ENCODE measurements around the gene NPLOC4. TPM values are rescaled to one million over a fixed set of nuclear protein-coding genes. Genes with fewer than 3 reads are reported as not detected.

Gene NPLOC4
- total and polyA plus RNA-seq, 2 of the 13 experiments (the other 11 are each of a cell fraction or from before 2014, with no cell fraction given) = 57.0 to 97.0 TPM

DNA sequence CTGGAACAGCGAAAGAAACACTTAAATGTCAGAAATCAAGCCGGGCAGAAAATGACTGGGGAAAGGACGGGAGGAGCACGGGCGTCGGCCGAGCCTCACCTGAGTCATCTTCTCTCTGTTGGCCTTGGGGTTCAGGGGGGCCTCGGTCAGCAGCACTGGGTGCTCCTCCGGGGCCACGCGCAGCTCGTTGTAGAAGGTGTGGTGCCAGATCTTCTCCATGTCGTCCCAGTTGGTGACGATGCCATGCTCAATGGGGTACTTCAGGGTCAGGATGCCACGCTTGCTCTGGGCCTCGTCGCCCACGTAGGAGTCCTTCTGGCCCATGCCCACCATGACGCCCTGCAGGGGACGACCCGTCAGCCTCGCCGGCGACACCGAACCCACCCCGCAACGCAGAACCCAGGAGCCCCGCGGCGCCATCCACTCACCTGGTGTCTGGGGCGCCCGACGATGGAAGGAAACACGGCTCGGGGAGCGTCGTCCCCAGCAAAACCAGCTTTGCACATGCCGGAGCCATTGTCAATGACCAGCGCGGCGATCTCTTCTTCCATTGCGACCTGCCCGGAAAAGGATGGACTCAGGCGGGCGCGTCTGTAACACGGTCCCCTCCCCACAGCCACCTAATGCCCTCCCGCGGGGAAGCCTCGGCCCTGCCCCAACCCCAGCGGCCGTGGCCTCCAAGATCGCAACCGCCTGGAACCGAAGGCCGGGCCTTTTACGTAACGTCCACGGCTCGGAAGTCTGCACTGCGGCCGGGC lies 124.9 kb downstream of the NPLOC4 start (continued):
- no peak for TF ChIP-seq ZNF512 (CRISPR knock-in tag; IDR thresholded peaks at IDR 0.05)
- no peak for TF ChIP-seq IRF1 (CRISPR knock-in tag; IDR thresholded peaks at IDR 0.05; ENCODE audit: low read depth)
- TF ChIP-seq ZSCAN29 (CRISPR knock-in tag; conservative IDR thresholded peaks at IDR 0.05) = no peak
- TF ChIP-seq, protein P1, sequence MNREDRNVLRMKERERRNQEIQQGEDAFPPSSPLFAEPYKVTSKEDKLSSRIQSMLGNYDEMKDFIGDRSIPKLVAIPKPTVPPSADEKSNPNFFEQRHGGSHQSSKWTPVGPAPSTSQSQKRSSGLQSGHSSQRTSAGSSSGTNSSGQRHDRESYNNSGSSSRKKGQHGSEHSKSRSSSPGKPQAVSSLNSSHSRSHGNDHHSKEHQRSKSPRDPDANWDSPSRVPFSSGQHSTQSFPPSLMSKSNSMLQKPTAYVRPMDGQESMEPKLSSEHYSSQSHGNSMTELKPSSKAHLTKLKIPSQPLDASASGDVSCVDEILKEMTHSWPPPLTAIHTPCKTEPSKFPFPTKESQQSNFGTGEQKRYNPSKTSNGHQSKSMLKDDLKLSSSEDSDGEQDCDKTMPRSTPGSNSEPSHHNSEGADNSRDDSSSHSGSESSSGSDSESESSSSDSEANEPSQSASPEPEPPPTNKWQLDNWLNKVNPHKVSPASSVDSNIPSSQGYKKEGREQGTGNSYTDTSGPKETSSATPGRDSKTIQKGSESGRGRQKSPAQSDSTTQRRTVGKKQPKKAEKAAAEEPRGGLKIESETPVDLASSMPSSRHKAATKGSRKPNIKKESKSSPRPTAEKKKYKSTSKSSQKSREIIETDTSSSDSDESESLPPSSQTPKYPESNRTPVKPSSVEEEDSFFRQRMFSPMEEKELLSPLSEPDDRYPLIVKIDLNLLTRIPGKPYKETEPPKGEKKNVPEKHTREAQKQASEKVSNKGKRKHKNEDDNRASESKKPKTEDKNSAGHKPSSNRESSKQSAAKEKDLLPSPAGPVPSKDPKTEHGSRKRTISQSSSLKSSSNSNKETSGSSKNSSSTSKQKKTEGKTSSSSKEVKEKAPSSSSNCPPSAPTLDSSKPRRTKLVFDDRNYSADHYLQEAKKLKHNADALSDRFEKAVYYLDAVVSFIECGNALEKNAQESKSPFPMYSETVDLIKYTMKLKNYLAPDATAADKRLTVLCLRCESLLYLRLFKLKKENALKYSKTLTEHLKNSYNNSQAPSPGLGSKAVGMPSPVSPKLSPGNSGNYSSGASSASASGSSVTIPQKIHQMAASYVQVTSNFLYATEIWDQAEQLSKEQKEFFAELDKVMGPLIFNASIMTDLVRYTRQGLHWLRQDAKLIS (CRISPR knock-in tag; IDR thresholded peaks at IDR 0.05) = peak; percentile 28; the same call in 1 of the 2 replicates
- TF ChIP-seq ZNF3 (CRISPR knock-in tag; IDR thresholded peaks at IDR 0.05) = no peak
- TF ChIP-seq ZNF775 (CRISPR knock-in tag; IDR thresholded peaks at IDR 0.05; ENCODE audit: borderline replicate concordance) = 0 out of 2 replicates have a peak, but pooled peaks have one; percentile 51
- TF ChIP-seq LBX2 (CRISPR knock-in tag; IDR thresholded peaks at IDR 0.05; ENCODE audit: borderline replicate concordance) = peak; percentile 39; the same call in 1 of the 2 replicates
- TF ChIP-seq IKZF1 (IDR thresholded peaks at IDR 0.05) = no peak
- TF ChIP-seq NFKB2 (CRISPR knock-in tag; IDR thresholded peaks at IDR 0.05; ENCODE audit: borderline replicate concordance) = peak; percentile 57; the same call in 1 of the 2 replicates
- TF ChIP-seq ZNF484 (CRISPR knock-in tag; IDR thresholded peaks at IDR 0.05; ENCODE audit: borderline replicate concordance, low read depth) = no peak
- TF ChIP-seq GABPA (IDR thresholded peaks at IDR 0.05; ENCODE audit: low read depth, low read length) = no peak
- TF ChIP-seq GABPA (CRISPR knock-in tag; IDR thresholded peaks at IDR 0.05; ENCODE audit: low read depth) = no peak
- no peak for TF ChIP-seq NPAS2 (CRISPR knock-in tag; IDR thresholded peaks at IDR 0.05; ENCODE audit: borderline replicate concordance)
- TF ChIP-seq, protein P2, sequence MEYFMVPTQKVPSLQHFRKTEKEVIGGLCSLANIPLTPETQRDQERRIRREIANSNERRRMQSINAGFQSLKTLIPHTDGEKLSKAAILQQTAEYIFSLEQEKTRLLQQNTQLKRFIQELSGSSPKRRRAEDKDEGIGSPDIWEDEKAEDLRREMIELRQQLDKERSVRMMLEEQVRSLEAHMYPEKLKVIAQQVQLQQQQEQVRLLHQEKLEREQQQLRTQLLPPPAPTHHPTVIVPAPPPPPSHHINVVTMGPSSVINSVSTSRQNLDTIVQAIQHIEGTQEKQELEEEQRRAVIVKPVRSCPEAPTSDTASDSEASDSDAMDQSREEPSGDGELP (IDR thresholded peaks at IDR 0.05; ENCODE audit: borderline replicate concordance, low read depth) = no peak
- TF ChIP-seq POLR2AphosphoS2 (IDR thresholded peaks at IDR 0.05; ENCODE audit: low read depth, low read length) = no peak
- TF ChIP-seq ZNF354B (CRISPR knock-in tag; IDR thresholded peaks at IDR 0.05) = no peak
- no peak for TF ChIP-seq MEIS2 (CRISPR knock-in tag; IDR thresholded peaks at IDR 0.05)
- no peak for TF ChIP-seq ZNF564 (CRISPR knock-in tag; IDR thresholded peaks at IDR 0.05)
- TF ChIP-seq, protein P3, sequence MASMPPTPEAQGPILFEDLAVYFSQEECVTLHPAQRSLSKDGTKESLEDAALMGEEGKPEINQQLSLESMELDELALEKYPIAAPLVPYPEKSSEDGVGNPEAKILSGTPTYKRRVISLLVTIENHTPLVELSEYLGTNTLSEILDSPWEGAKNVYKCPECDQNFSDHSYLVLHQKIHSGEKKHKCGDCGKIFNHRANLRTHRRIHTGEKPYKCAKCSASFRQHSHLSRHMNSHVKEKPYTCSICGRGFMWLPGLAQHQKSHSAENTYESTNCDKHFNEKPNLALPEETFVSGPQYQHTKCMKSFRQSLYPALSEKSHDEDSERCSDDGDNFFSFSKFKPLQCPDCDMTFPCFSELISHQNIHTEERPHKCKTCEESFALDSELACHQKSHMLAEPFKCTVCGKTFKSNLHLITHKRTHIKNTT (CRISPR knock-in tag; IDR thresholded peaks at IDR 0.05) = no peak

All from HepG2 (cell line).